Adrenal gland (tissue), 12 donors: ENCODE measurements around the gene SLC38A9. TPM values are rescaled to one million over a fixed set of nuclear protein-coding genes. Genes with fewer than 3 reads are reported as not detected.
"Not testable (repeated sequence)": the region's sequence is repeated elsewhere in the genome, so short reads cannot be mapped to it uniquely, and the experiment has no call there.

ENCODE experiments used
- DNase-seq, 7 donors: peaks; one replicate each; pipeline ENCODE4 v3.0.0-alpha.2; 2019 to 2020
- H3K27ac ChIP-seq, 5 donors: fragments of 200-600 bp; sonication (generic) in 4 of 5; 1 replicate in 3 of 5; 2 replicates in 2 of 5; pipeline versions ENCODE4 v1.5.1 to v1.8.0; 2016 to 2020; ENCODE audit warnings: mild to moderate bottlenecking in 1 of 5
- H3K27me3 ChIP-seq: fragments of 200-600 bp; 2 replicates; pipeline ENCODE4 v1.8.0; 2021
- H3K36me3 ChIP-seq, 2 donors: fragments of 200-600 bp; replicated peaks in 1 of 2; 1 replicate in 1 of 2; 2 replicates in 1 of 2; pipeline versions ENCODE4 v1.5.1 to v1.8.0; 2018 to 2022
- H3K4me1 ChIP-seq, 2 donors: fragments of 200-600 bp; replicated peaks in 1 of 2; 1 replicate in 1 of 2; 2 replicates in 1 of 2; pipeline versions ENCODE4 v1.5.1 to v1.8.0; 2018 to 2021
- H3K4me3 ChIP-seq, 4 donors: fragments of 200-600 bp; sonication (generic) in 3 of 4; one replicate each; pipeline ENCODE4 v1.5.1; 2016 to 2018
- H3K9me3 ChIP-seq, 3 donors: fragments of 200-600 bp; sonication (generic) in 1 of 3; replicated peaks in 1 of 3; 1 replicate in 2 of 3; 2 replicates in 1 of 3; pipeline versions ENCODE4 v1.5.1 to v1.8.0; 2016 to 2021
- POLR2A ChIP-seq, 2 donors: fragments of 450-650 bp; IDR thresholded peaks; one replicate each; pipeline ENCODE4 v1.6.1; 2017; ENCODE audit warnings: antibody characterized with exemption in 2 of 2, mild to moderate bottlenecking in 2 of 2, moderate library complexity in 1 of 2
- WGBS, 4 donors: extraction: QIAGEN DNeasy Blood & Tissue Kit in 2 of 4; methylation state at CpG; one replicate each; pipeline versions ENCODE4 v1.1.5 to v1.1.7; 2013 to 2017; 5-methylcytosine and 5-hydroxymethylcytosine counted together
- intact Hi-C, 2 donors: fragments of 100-400 bp; cut with DNase I; formaldehyde crosslinking; loops; one replicate each; pipeline versions ENCODE4 v1.14.1 to v1.15.0; 2022 to 2023
- polyA plus RNA-seq, 3 donors: library from polyadenylated mRNA; stranded (reverse); fragments of 200-250 nt in 2 of 3; fragments of 350-450 nt in 1 of 3; fragmentation: Illumina TruSeq in 1 of 3; extraction: RNeasy Lipid Tissue Mini Kit (QIAGEN cat#74804) in 1 of 3; gene quantifications; one replicate each; pipeline ENCODE4 v1.2.3, GENCODE V29; 2013 to 2014
- total RNA-seq, 9 donors: library from RNA; depleted of rRNA in 4 of 9; stranded (reverse); fragments of >200 nt in 4 of 9; fragments of 120-200 nt in 1 of 9; fragmentation: NEBNext Ultra II Directional in 1 of 9; extraction: Animal tissue kit (Norgen Biotek cat#: 25700) in 1 of 9; gene quantifications; one replicate each; pipeline versions ENCODE4 v1.1.0 to v1.2.4, GENCODE V29; 2013 to 2023
- TF ChIP-seq, protein P1 (sequence below), 6 experiments: fragments of 450-650 bp in 4 of 6; fragments of 200-600 bp in 2 of 6; sonication (generic) in 1 of 6; IDR thresholded peaks; 1 replicate in 5 of 6; 2 replicates in 1 of 6; pipeline versions ENCODE4 v1.5.1 to v1.8.0; 2016 to 2021; ENCODE audit warnings: antibody characterized with exemption in 6 of 6, mild to moderate bottlenecking in 2 of 6, moderate library complexity in 1 of 6
- donor health status: healthy with polysubstance abuse.
- donor health status: Bipolar disorder and iron deficiency.
- donor health status: DM: yes; HTN: yes; CAD: no.
- donor health status: DM: no; HTN: no; CAD: no.
- donor health status: DM: no; HTN: no; CAD: no.
- donor health status: DM: yes; HTN: yes; CAD: no.

Gene SLC38A9
- total and polyA plus RNA-seq, 12 donors: 7.6 to 61.4 (median 13.8) TPM

DNA sequence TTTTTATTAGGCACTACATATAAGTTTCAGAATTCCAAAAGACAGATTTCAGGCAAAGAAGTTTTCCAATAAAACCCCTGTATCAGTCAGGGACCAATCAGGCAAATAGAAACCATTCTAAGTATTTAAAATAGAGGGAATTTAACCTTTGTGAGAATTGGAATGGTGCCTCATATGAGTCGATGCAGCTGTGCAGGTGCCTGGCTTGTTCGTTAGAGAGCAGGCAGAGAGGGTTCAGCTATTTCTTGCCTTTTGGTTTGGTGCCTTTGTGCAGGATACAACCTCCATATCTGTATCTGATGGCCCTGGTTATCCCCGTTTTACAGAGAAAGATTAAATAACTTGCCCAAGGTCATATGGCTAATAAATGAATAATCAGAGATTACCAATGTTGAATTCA lies 19.7 kb upstream of the SLC38A9 start:
- no peaks in the 10 kb centered on the region for H3K27me3 ChIP-seq
- peaks cover 0 to 3% (median 0%) of the 10 kb centered on the region in 3 donors for H3K9me3 ChIP-seq
- no peak overlapping the region for H3K4me3 ChIP-seq
- intact Hi-C loops: no loop called here
- H3K4me1 ChIP-seq: no peaks in the 10 kb centered on the region
- no peak for TF ChIP-seq POLR2A (IDR thresholded peaks at IDR 0.05)
- TF ChIP-seq, protein P1, sequence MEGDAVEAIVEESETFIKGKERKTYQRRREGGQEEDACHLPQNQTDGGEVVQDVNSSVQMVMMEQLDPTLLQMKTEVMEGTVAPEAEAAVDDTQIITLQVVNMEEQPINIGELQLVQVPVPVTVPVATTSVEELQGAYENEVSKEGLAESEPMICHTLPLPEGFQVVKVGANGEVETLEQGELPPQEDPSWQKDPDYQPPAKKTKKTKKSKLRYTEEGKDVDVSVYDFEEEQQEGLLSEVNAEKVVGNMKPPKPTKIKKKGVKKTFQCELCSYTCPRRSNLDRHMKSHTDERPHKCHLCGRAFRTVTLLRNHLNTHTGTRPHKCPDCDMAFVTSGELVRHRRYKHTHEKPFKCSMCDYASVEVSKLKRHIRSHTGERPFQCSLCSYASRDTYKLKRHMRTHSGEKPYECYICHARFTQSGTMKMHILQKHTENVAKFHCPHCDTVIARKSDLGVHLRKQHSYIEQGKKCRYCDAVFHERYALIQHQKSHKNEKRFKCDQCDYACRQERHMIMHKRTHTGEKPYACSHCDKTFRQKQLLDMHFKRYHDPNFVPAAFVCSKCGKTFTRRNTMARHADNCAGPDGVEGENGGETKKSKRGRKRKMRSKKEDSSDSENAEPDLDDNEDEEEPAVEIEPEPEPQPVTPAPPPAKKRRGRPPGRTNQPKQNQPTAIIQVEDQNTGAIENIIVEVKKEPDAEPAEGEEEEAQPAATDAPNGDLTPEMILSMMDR (IDR thresholded peaks at IDR 0.05): no peak
- no peaks in the 10 kb centered on the region for H3K36me3 ChIP-seq
- H3K27ac ChIP-seq: no peak overlapping the region
- 39 to 58% (median 53%) methylated on average over 3 of the region's 3 CpGs for WGBS, 4 donors
- no peak for DNase-seq

DNA sequence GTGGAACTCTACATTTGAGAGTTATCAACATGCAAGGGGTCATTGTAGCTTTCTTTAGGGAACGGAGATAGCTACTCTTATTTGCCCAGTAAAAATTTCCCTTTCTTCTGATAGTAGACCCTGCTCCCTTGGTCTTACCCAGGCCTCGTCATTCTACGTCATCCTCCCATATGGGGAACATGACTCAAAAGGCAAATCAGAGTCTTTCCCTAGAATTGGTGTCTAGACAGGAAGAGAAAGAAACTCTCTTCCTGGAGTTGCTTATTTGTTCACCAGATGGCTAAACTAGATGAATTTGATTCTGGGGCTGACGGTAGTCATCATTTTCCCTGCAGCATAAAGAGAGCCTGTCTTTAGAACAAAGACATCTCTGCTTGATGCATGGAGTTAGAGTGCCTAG lies 12.2 kb upstream of the SLC38A9 start:
- DNase-seq: no peak
- 80 to 88% (median 82%) methylated on average over 4 of the region's 4 CpGs for WGBS, 4 donors
- TF ChIP-seq, protein P1 (IDR thresholded peaks at IDR 0.05): no peak
- no peak for TF ChIP-seq POLR2A (IDR thresholded peaks at IDR 0.05)
- intact Hi-C loops: no loop called here
- no peak overlapping the region for H3K4me3 ChIP-seq
- no peaks in the 10 kb centered on the region for H3K27me3 ChIP-seq
- no peaks in the 10 kb centered on the region for H3K36me3 ChIP-seq
- H3K9me3 ChIP-seq: no peaks in the 10 kb centered on the region
- no peak overlapping the region for H3K27ac ChIP-seq
- no peaks in the 10 kb centered on the region for H3K4me1 ChIP-seq

DNA sequence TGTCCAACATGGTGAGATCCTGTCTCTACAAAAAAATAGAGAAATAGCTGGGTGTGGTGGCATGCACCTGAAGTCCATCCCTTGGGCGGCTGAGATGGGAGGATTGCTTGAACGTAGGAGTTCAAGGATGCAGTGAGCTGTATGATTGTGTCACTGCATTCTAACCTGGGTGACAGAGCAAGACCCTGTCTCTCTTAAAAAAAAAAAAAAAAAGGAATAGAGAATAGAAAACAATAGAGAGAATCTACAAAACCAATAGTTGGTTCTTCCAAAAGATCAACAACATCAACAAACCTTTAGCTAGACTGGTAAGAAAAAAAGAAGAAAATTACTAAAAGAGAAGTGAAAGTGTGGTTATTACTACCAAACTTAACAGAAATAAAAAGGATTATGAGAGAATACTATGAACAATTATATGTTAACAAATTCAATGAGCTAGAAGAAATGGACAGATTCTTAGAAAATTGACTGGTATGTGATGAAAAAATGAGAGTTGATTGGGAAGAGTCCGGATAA lies 8.1 kb upstream of the SLC38A9 start:
- intact Hi-C loops: no loop called here
- Histone ChIP-seq H3K27me3 (no peaks in the 10 kb centered on the region), H3K9me3 (no peaks in the 10 kb centered on the region), H3K4me1 (no peaks in the 10 kb centered on the region), H3K36me3 (no peaks in the 10 kb centered on the region), H3K4me3 (no peak overlapping the region), H3K27ac (no peak overlapping the region)
- WGBS, 4 donors: 74 to 87% (median 84%) methylated on average over 3 of the region's 3 CpGs
- DNase-seq: no peak
- TF ChIP-seq, protein P1 (IDR thresholded peaks at IDR 0.05): no peak
- no peak for TF ChIP-seq POLR2A (IDR thresholded peaks at IDR 0.05)

DNA sequence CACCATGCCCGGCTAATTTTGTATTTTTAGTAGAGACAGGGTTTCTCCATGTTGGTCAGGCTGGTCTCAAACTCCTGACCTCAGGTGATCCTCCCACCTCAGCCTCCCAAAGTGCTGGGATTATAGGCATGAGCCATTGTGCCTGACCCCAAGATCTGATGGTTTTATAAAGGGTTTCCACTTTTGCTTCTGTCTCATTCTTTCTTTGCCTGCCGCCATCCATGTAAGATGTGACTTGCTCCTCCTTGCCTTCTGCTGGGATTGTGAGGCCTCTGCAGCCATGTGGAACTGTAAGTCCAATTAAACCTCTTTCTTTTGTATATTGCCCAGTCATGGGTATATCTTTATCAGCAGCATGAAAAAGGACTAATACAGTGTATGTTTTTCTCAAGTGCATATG lies 6.9 kb upstream of the SLC38A9 start:
- 92 to 98% (median 97%) methylated on average over 2 of the region's 2 CpGs for WGBS, 4 donors
- intact Hi-C loops, H3K27me3 ChIP-seq: not testable (repeated sequence)

DNA sequence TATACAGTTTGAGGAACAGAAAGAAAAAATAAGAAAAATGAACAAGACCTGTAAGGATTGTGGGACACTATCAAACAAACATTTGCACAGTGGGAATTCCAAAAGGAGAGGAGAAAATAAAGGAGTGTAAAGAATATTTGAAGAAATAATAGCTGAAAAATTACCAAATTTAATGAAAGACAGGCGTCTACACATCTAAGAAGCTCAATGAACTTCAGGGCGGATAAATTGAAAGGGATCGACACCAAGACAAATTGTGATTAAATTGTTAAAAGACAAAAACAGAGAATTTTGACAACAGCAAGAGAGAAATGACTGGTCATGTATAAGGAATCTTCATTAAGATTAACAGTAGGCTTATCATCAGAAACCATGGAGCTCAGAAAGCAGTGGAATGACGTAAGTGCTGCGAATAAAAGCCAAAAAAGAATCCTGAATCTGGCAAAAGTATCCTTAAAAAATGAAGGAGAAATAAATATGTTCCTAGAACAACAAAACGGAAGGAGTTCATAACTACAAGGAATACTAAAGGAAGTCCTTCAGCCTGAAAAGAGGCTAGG lies 3.5 kb upstream of the SLC38A9 start:
- no peak overlapping the region for H3K27ac ChIP-seq
- no peak for DNase-seq
- H3K4me3 ChIP-seq: no peak overlapping the region
- no peaks in the 10 kb centered on the region for H3K27me3 ChIP-seq
- H3K4me1 ChIP-seq: peaks cover 9 to 13% of the 10 kb centered on the region in 2 donors
- H3K9me3 ChIP-seq: no peaks in the 10 kb centered on the region
- TF ChIP-seq POLR2A (IDR thresholded peaks at IDR 0.05): no peak
- TF ChIP-seq, protein P1 (IDR thresholded peaks at IDR 0.05): no peak
- intact Hi-C loops: no loop called here
- 89 to 92% (median 90%) methylated on average over 6 of the region's 6 CpGs for WGBS, 4 donors
- H3K36me3 ChIP-seq: no peaks in the 10 kb centered on the region

More for the DNA sequence above, 6.9 kb upstream of the SLC38A9 start:
- not testable (repeated sequence) for H3K4me3 ChIP-seq, DNase-seq, H3K27ac ChIP-seq, H3K36me3 ChIP-seq, H3K9me3 ChIP-seq, H3K4me1 ChIP-seq
